Measurements from ENCODE around the gene ARHGEF28. TPM values are rescaled to one million over a fixed set of nuclear protein-coding genes. Genes with fewer than 3 reads are reported as not detected.

Gene ARHGEF28
- total and polyA plus RNA-seq, 7 experiments from 2014 or later, result 0.03 to 0.47 TPM; not detected in 5

DNA sequence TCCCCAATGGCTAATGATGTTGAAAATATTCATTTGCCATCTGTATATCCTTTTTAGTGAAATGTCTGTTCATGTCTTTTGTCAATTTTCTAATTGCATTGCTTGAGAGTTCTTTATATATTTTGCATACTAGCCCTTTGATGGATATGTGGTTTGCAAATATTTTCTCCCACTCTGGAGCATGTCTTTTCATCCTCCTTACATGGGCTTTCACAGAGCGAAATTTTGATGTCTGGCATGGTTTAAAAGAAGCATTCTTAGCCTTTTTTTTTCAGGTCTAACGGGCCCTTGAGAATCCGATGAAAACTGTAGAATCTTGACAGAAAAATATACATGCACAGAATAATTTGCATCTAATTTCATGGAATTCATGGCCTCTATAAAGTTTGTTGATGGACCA, 44.7 kb downstream of the ARHGEF28 start:
- Mint-ChIP-seq H3K36me3 (no peaks in the 10 kb centered on the region), H3K27me3 (peaks cover 6 to 24% (median 15%) of the 10 kb centered on the region in 5 donors), H3K4me3 (no peak overlapping the region), H3K27ac (no peak overlapping the region), H3K9me3 (no peaks in the 10 kb centered on the region), H3K4me1 (peaks cover 0 to 4% (median 0%) of the 10 kb centered on the region in 7 donors)
- intact Hi-C loops (cut with micrococcal nuclease), result no loop called here
- Histone ChIP-seq H3K27me3 (ENCODE audit: control insufficient read depth in 2 of 2, insufficient read depth in 2 of 2, low read length in 2 of 2) (no peaks in the 10 kb centered on the region), H3K4me3 (ENCODE audit: low read length) (no peak overlapping the region), H3K4me1 (ENCODE audit: control insufficient read depth in 2 of 2, insufficient read depth in 2 of 2, low read length in 2 of 2) (peaks cover 0 to 7% of the 10 kb centered on the region in 2 donors), H3K36me3 (ENCODE audit: control insufficient read depth in 2 of 3, insufficient read depth in 3 of 3, low read length in 3 of 3) (no peaks in the 10 kb centered on the region), H3K9me3 (ENCODE audit: control insufficient read depth in 2 of 3, low read length in 3 of 3) (no peaks in the 10 kb centered on the region), H3K27ac (ENCODE audit: low read depth, low read length) (no peak overlapping the region)
- POLR2A ChIA-PET, result no interaction called here
- CTCF ChIA-PET, result no interaction called here
- ATAC-seq (no peak), DNase-seq (no peak)

DNA sequence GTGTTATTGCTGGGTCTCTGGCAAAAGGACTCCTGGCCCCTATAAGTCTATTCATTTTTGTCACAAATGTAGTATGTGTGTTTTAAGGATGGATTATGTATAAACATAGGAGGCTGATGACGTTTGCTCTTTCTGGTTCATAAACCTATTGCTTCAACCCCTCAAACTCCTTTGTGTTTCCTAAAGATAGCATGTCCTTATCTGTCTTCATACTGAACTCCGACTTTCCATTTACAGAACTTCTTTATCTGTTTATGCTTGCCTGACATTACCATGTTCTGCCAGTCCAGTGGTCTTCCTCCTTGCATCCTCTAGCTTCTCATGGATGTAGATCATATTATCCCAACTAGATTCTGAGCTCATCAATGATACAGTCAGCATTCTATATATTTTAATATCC, 46.1 kb downstream of the ARHGEF28 start:
- H3K36me3 ChIP-seq (ENCODE audit: control insufficient read depth in 2 of 3, insufficient read depth in 3 of 3, low read length in 3 of 3), result no peaks in the 10 kb centered on the region
- peaks cover 5 to 19% (median 18%) of the 10 kb centered on the region in 5 donors for H3K27me3 Mint-ChIP-seq
- peaks cover 0 to under 1% of the 10 kb centered on the region in 2 donors for H3K4me1 ChIP-seq (ENCODE audit: control insufficient read depth in 2 of 2, insufficient read depth in 2 of 2, low read length in 2 of 2)
- no peaks in the 10 kb centered on the region for H3K36me3 Mint-ChIP-seq
- intact Hi-C loops (cut with micrococcal nuclease), result no loop called here
- no peak overlapping the region for H3K27ac ChIP-seq (ENCODE audit: low read depth, low read length)
- ATAC-seq (no peak), DNase-seq (no peak)
- H3K27ac Mint-ChIP-seq, result no peak overlapping the region
- no peaks in the 10 kb centered on the region for H3K9me3 Mint-ChIP-seq
- H3K4me3 Mint-ChIP-seq, result no peak overlapping the region
- no peak overlapping the region for H3K4me3 ChIP-seq (ENCODE audit: low read length)
- POLR2A ChIA-PET, result no interaction called here
- H3K9me3 ChIP-seq (ENCODE audit: control insufficient read depth in 2 of 3, low read length in 3 of 3), result no peaks in the 10 kb centered on the region
- peaks cover 0 to 4% (median 0%) of the 10 kb centered on the region in 7 donors for H3K4me1 Mint-ChIP-seq
- CTCF ChIA-PET, result no interaction called here
- no peaks in the 10 kb centered on the region for H3K27me3 ChIP-seq (ENCODE audit: control insufficient read depth in 2 of 2, insufficient read depth in 2 of 2, low read length in 2 of 2)

DNA sequence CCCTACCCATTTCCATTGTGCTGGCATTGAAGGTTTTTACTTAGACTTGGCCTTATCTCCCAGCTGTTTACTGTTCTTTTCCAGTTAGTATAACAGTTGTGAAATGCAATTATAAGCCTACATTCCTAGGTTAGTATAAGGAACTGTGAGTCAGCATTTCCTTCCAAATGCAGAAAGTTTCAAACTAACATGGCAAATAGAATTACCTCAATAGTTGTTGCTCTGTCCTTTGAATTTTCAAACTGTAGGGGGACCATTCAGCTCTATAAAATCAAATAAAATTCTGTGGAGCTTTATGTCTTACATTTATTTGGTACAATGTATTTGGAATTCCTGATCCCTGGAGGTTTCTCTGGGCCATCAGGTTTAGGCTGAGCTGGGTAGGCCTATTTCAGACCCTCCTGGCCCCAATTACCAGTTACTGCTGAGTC, 47.2 kb downstream of the ARHGEF28 start:
- H3K27me3 Mint-ChIP-seq, result peaks cover 5 to 15% (median 13%) of the 10 kb centered on the region in 5 donors
- CTCF ChIA-PET, result no interaction called here
- H3K4me3 Mint-ChIP-seq, result no peak overlapping the region
- H3K9me3 Mint-ChIP-seq, result no peaks in the 10 kb centered on the region
- intact Hi-C loops (cut with micrococcal nuclease), result no loop called here
- POLR2A ChIA-PET, result no interaction called here
- Histone ChIP-seq H3K4me1 (ENCODE audit: control insufficient read depth in 2 of 2, insufficient read depth in 2 of 2, low read length in 2 of 2) (no peaks in the 10 kb centered on the region), H3K36me3 (ENCODE audit: control insufficient read depth in 2 of 3, insufficient read depth in 3 of 3, low read length in 3 of 3) (no peaks in the 10 kb centered on the region), H3K27ac (ENCODE audit: low read depth, low read length) (no peak overlapping the region), H3K4me3 (ENCODE audit: low read length) (no peak overlapping the region), H3K27me3 (ENCODE audit: control insufficient read depth in 2 of 2, insufficient read depth in 2 of 2, low read length in 2 of 2) (no peaks in the 10 kb centered on the region), H3K9me3 (ENCODE audit: control insufficient read depth in 2 of 3, low read length in 3 of 3) (no peaks in the 10 kb centered on the region)
- no peak overlapping the region for H3K27ac Mint-ChIP-seq
- no peaks in the 10 kb centered on the region for H3K4me1 Mint-ChIP-seq
- ATAC-seq (no peak), DNase-seq (no peak)
- H3K36me3 Mint-ChIP-seq, result no peaks in the 10 kb centered on the region

DNA sequence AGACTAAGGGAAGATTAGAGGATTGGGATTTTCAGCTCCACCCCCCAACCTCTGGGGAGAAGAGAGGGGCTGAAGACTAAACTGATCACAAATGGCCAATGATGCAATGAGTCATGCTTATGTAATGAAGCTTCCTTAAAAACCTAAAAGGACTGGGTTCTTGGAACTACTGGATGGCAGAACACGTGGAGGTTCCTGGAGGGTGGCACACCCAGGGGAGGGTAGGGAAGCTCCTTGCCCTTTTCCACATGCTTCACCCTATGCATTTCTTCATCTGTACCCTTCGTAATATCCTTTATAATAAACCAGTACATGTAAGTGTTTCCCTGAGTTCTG, 48.6 kb downstream of the ARHGEF28 start:
- H3K4me1 ChIP-seq (ENCODE audit: control insufficient read depth in 2 of 2, insufficient read depth in 2 of 2, low read length in 2 of 2), result no peaks in the 10 kb centered on the region
- Mint-ChIP-seq H3K27me3 (peaks cover 5 to 15% (median 9%) of the 10 kb centered on the region in 5 donors), H3K4me1 (no peaks in the 10 kb centered on the region), H3K27ac (no peak overlapping the region), H3K9me3 (no peaks in the 10 kb centered on the region), H3K4me3 (no peak overlapping the region), H3K36me3 (no peaks in the 10 kb centered on the region)
- H3K27me3 ChIP-seq (ENCODE audit: control insufficient read depth in 2 of 2, insufficient read depth in 2 of 2, low read length in 2 of 2), result no peaks in the 10 kb centered on the region
- no peak for DNase-seq
- intact Hi-C loops (cut with micrococcal nuclease), result no loop called here
- ATAC-seq, result no peak
- no peaks in the 10 kb centered on the region for H3K36me3 ChIP-seq (ENCODE audit: control insufficient read depth in 2 of 3, insufficient read depth in 3 of 3, low read length in 3 of 3)
- POLR2A ChIA-PET, result no interaction called here
- CTCF ChIA-PET, result no interaction called here
- H3K4me3 ChIP-seq (ENCODE audit: low read length), result no peak overlapping the region
- no peak overlapping the region for H3K27ac ChIP-seq (ENCODE audit: low read depth, low read length)
- no peaks in the 10 kb centered on the region for H3K9me3 ChIP-seq (ENCODE audit: control insufficient read depth in 2 of 3, low read length in 3 of 3)

- no peaks in the 10 kb centered on the region for H3K36me3 ChIP-seq (ENCODE audit: control insufficient read depth in 2 of 3, insufficient read depth in 3 of 3, low read length in 3 of 3)
- Mint-ChIP-seq H3K9me3 (no peaks in the 10 kb centered on the region), H3K27ac (no peak overlapping the region), H3K4me1 (no peaks in the 10 kb centered on the region), H3K27me3 (peaks cover 0 to 9% (median 6%) of the 10 kb centered on the region in 5 donors), H3K36me3 (no peaks in the 10 kb centered on the region), H3K4me3 (no peak overlapping the region)
- POLR2A ChIA-PET, result no interaction called here
- no peaks in the 10 kb centered on the region for H3K9me3 ChIP-seq (ENCODE audit: control insufficient read depth in 2 of 3, low read length in 3 of 3)
- intact Hi-C loops (cut with micrococcal nuclease), result no loop called here
- no peaks in the 10 kb centered on the region for H3K27me3 ChIP-seq (ENCODE audit: control insufficient read depth in 2 of 2, insufficient read depth in 2 of 2, low read length in 2 of 2)
- no peaks in the 10 kb centered on the region for H3K4me1 ChIP-seq (ENCODE audit: control insufficient read depth in 2 of 2, insufficient read depth in 2 of 2, low read length in 2 of 2)
- no peak overlapping the region for H3K27ac ChIP-seq (ENCODE audit: low read depth, low read length)
- no peak overlapping the region for H3K4me3 ChIP-seq (ENCODE audit: low read length)
- CTCF ChIA-PET, result no interaction called here
- DNase-seq (no peak), ATAC-seq (no peak)
Measured at GRCh38 chr5:73678322-73678740, 52.3 kb downstream of the ARHGEF28 start.

GRCh38 chr5:73678807-73679206, 52.8 kb downstream of the ARHGEF28 start:
- no peaks in the 10 kb centered on the region for H3K4me1 Mint-ChIP-seq
- no peak overlapping the region for H3K27ac Mint-ChIP-seq
- H3K27ac ChIP-seq (ENCODE audit: low read depth, low read length), result no peak overlapping the region
- H3K4me3 ChIP-seq (ENCODE audit: low read length), result no peak overlapping the region
- no peaks in the 10 kb centered on the region for H3K9me3 ChIP-seq (ENCODE audit: control insufficient read depth in 2 of 3, low read length in 3 of 3)
- DNase-seq (no peak), ATAC-seq (no peak)
- no peaks in the 10 kb centered on the region for H3K27me3 ChIP-seq (ENCODE audit: control insufficient read depth in 2 of 2, insufficient read depth in 2 of 2, low read length in 2 of 2)
- H3K36me3 Mint-ChIP-seq, result no peaks in the 10 kb centered on the region
- intact Hi-C loops (cut with micrococcal nuclease), result no loop called here
- no peaks in the 10 kb centered on the region for H3K9me3 Mint-ChIP-seq
- ChIA-PET POLR2A (no interaction called here), CTCF (no interaction called here)
- no peaks in the 10 kb centered on the region for H3K4me1 ChIP-seq (ENCODE audit: control insufficient read depth in 2 of 2, insufficient read depth in 2 of 2, low read length in 2 of 2)
- peaks cover 0 to 9% (median 6%) of the 10 kb centered on the region in 5 donors for H3K27me3 Mint-ChIP-seq
- H3K36me3 ChIP-seq (ENCODE audit: control insufficient read depth in 2 of 3, insufficient read depth in 3 of 3, low read length in 3 of 3), result no peaks in the 10 kb centered on the region
- no peak overlapping the region for H3K4me3 Mint-ChIP-seq

- no peak overlapping the region for H3K4me3 ChIP-seq (ENCODE audit: low read length)
- no peaks in the 10 kb centered on the region for H3K9me3 ChIP-seq (ENCODE audit: control insufficient read depth in 2 of 3, low read length in 3 of 3)
- Mint-ChIP-seq H3K4me3 (no peak overlapping the region), H3K27ac (no peak overlapping the region), H3K4me1 (no peaks in the 10 kb centered on the region), H3K36me3 (no peaks in the 10 kb centered on the region), H3K9me3 (peaks cover 0 to 2% (median 0%) of the 10 kb centered on the region in 11 donors), H3K27me3 (peaks cover 4 to 15% (median 7%) of the 10 kb centered on the region in 5 donors)
- H3K27me3 ChIP-seq (ENCODE audit: control insufficient read depth in 2 of 2, insufficient read depth in 2 of 2, low read length in 2 of 2), result no peaks in the 10 kb centered on the region
- H3K4me1 ChIP-seq (ENCODE audit: control insufficient read depth in 2 of 2, insufficient read depth in 2 of 2, low read length in 2 of 2), result no peaks in the 10 kb centered on the region
- POLR2A ChIA-PET, result no interaction called here
- no peak overlapping the region for H3K27ac ChIP-seq (ENCODE audit: low read depth, low read length)
- CTCF ChIA-PET, result no interaction called here
- intact Hi-C loops (cut with micrococcal nuclease), result no loop called here
- no peaks in the 10 kb centered on the region for H3K36me3 ChIP-seq (ENCODE audit: control insufficient read depth in 2 of 3, insufficient read depth in 3 of 3, low read length in 3 of 3)
- ATAC-seq (no peak), DNase-seq (no peak)
Measured at GRCh38 chr5:73682176-73682575, 56.2 kb downstream of the ARHGEF28 start.

Data from naive thymus-derived CD4-positive, alpha-beta T cell (primary cell).